Stimulated activated CD4-positive, alpha-beta T cell treated with anti-CD3 and anti-CD28 coated beads, TNF-alpha, amount 100 ng/mL, for 48 hours (primary cell): ENCODE measurements around the gene IGLL1.
A peak's percentile ranks its signal among the peaks of the same experiment; 100 is the strongest.
"Not testable (repeated sequence)": the region's sequence is repeated elsewhere in the genome, so short reads cannot be mapped to it uniquely, and the experiment has no call there.

Source experiments
- DNase-seq, 3 donors: peaks; one replicate each; pipeline ENCODE4 v3.0.0-alpha.2; 2020; ENCODE audit warnings: low read depth in 3 of 3

Gene IGLL1

DNA sequence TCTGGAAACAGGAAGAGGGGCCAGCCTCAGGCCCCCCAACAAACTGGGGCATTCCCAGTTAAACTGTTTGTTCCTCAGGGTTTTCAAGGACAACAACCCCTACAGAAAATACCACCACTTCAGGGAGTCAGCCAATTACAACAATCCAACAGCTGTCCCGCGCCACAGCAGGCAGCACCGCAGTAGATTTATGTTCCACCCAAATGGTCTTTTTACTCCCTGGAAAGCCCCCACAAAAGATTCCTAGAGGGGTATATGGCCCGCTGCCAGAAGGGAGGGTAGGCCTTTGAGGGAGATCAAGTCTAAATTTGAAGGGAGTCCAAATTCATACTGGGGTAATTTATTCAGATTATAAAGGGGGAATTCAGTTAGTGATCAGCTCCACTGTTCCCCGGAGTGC lies 39.3 kb downstream of the IGLL1 start:
- not testable (repeated sequence) for DNase-seq

DNA sequence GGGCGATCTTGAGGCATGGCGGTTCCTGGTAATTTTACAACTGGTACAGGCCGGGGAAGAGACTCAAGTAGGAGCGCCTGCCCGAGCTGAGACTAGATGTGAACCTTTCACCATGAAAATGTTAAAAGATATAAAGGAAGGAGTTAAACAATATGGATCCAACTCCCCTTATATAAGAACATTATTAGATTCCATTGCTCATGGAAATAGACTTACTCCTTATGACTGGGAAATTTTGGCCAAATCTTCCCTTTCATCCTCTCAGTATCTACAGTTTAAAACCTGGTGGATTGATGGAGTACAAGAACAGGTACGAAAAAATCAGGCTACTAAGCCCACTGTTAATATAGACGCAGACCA lies 40.3 kb downstream of the IGLL1 start:
- DNase-seq = not testable (repeated sequence)

DNA sequence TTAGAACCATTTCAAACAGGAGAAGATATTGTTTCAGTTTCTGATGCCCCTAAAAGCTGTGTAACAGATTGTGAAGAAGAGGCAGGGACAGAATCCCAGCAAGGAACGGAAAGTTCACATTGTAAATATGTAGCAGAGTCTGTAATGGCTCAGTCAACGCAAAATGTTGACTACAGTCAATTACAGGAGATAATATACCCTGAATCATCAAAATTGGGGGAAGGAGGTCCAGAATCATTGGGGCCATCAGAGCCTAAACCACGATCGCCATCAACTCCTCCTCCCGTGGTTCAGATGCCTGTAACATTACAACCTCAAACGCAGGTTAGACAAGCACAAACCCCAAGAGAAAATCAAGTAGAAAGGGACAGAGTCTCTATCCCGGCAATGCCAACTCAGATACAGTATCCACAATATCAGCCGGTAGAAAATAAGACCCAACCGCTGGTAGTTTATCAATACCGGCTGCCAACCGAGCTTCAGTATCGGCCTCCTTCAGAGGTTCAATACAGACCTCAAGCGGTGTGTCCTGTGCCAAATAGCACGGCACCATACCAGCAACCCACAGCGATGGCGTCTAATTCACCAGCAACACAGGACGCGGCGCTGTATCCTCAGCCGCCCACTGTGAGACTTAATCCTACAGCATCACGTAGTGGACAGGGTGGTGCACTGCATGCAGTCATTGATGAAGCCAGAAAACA lies 40.8 kb downstream of the IGLL1 start:
- peak; percentile 47 to 67 (median 56) for DNase-seq

DNA sequence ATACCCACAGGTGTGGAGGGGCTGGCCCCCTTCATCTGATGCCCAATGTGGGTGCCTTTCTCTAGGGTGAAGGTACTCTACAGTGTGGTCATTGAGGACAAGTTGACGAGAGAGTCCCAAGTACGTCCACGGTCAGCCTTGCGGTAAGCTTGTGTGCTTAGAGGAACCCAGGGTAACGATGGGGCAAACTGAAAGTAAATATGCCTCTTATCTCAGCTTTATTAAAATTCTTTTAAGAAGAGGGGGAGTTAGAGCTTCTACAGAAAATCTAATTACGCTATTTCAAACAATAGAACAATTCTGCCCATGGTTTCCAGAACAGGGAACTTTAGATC lies 41.4 kb downstream of the IGLL1 start:
- not testable (repeated sequence) for DNase-seq

DNA sequence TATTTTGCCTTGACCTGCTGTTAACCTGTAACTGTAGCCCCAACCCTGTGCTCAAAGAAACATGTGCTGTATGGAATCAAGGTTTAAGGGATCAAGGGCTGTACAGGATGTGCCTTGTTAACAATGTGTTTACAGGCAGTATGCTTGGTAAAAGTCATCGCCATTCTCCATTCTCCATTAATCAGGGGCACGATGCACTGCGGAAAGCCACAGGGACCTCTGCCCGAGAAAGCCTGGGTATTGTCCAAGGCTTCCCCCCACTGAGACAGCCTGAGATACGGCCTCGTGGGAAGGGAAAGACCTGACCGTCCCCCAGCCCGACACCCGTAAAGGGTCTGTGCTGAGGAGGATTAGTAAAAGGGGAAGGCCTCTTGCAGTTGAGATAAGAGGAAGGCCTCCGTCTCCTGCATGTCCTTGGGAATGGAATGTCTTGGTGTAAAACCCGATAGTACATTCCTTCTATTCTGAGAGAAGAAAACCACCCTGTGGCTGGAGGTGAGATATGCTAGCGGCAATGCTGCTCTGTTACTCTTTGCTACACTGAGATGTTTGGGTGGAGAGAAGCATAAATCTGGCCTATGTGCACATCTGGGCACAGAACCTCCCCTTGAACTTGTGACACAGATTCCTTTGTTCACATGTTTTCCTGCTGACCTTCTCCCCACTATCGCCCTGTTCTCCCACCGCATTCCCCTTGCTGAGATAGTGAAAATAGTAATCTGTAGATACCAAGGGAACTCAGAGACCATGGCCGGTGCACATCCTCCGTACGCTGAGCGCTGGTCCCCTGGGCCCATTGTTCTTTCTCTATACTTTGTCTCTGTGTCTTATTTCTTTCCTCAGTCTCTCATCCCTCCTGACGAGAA lies 42.0 kb downstream of the IGLL1 start:
- not testable (repeated sequence) for DNase-seq

DNA sequence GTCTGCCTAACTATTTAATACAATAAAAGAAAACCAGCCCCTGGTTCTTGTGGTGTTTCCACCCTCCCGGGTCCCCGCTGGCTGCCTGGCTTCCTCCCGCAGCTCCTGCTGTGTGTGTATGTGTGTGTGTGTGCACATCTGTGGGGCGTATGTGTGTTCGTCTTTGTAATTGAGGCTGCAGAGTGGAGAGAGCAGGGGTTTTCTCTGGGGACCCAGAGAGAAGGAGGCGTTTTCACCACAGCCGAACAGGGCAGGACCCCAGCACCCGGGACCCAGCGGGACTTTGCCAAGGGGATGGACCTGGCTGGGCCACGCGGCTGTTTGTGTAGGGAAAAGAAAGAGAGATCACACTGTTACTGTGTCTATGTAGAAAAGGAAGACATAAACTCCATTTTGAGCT lies 42.7 kb downstream of the IGLL1 start:
- DNase-seq = no peak

DNA sequence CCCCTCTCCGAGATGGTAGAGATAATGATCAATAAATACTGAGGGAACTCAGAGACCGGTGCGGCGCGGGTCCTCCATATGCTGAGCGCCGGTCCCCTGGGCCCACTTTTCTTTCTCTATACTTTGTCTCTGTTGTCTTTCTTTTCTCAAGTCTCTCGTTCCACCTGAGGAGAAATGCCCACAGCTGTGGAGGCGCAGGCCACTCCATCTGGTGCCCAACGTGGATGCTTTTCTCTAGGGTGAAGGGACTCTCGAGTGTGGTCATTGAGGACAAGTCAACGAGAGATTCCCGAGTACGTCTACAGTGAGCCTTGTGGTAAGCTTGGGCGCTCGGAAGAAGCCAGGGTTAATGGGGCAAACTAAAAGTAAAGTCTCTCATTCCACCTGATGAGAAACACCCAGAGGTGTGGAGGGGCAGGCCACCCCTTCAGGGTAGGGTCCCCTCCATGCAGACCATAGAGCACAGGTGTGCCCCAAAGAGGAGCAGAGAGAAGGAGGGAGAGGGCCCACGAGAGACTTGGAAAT lies 43.2 kb downstream of the IGLL1 start:
- no peak for DNase-seq

DNA sequence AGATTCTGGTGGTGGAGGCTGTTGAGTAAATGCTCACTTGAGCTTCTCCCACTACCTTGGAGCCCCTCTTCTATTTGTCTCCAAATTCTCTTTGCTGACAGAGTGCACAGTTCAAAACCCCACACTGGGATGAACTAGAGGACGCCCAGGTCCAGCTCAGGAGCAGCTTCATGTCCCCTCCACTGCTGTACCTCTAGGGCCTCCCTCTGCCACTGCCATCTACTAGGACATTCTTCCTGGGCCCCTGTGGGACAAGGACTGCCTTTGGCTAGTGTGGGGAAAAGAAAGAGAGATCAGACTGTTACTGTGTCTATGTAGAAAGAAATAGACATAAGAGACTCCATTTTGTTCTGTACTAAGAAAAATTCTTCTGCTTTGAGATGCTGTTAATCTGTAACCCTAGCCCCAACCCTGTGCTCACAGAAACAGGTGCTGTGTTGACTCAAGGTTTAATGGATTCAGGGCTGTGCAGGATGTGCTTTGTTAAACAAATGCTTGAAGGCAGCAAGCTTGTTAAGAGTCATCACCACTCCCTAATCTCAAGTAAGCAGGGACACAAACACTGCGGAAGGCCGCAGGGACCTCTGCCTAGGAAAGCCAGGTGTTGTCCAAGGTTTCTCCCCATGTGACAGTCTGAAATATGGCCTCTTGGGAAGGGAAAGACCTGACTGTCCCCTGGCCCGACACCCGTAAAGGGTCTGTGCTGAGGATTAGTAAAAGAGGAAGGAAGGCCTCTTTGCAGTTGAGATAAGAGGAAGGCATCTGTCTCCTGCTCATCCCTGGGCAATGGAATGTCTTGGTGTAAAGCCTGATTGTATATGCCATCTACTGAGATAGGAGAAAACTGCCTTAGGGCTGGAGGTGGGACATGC lies 44.1 kb downstream of the IGLL1 start:
- DNase-seq = not testable (repeated sequence)

DNA sequence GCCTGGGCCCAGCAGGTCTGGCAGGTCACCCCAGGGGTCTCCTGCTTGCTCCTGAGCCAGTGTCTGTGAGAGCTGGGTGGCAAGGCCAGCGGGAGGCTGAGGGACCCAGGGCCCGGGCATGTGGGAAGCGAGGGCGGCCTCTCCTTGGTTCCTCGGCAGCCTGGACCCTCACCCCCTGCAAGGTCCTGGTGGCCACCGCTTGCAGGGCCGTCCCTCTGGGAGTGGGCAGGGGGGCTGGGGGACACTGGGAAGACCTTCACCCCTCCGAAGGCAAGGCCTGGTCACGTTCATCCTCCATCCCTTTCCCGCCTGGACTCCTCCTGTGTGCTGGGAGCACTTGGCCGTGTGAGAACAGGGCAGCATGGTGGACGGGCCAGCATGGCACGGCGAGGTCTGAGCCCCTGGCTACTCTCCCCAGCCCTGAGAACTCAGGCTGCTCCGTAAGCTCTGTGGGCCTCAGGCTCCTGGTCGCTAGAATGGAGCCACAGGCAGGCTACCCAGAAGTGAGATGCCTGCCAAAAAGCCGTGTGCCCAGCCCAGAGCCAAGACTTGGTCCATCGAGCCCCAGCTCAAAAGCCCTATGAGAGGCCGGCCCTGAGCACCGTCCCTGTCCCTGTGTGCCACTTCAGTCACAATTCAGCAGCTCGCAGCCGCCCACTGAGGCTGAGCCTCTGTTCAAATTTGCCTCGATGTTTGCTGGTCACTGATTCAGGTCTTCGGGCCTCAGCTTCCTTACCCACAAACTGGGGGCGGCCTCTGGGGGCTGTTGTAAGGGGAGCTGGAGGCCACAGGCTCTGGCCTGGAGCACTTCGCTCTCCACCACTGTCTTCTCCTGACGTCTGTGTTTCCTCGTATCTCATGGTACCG lies 45.0 kb downstream of the IGLL1 start:
- no peak for DNase-seq

DNA sequence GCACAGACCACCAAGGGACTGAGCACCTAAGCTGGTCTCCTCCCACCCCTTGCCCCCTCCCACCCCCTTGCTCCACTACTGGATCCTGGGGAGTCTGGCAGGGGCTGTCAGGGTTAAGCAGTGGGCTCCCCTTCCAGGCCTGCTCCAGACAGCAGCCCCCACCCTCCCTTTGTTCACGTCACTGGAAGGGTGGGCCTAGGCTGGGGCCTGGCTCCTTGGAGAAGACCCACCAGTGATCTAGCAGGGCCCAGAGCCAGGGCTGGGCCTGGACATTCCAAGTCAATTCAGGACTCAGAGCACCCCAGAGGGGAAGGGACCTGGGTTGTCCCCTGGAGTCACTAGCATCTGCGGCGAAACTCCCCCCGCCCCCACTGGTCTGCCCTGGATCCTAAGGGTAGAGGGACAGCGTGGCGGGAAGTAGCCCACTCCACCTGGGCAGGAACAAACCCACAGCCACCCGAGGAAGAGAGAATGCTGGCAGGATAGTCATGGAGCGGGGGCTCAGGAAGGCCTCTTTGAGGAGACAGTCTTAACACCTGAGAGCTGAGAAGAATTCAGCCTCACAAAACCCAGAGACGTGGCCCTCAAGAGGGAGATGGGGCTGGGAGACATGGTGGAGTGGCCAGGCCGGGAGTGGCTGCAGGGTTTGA lies 45.8 kb downstream of the IGLL1 start:
- DNase-seq = no peak

DNA sequence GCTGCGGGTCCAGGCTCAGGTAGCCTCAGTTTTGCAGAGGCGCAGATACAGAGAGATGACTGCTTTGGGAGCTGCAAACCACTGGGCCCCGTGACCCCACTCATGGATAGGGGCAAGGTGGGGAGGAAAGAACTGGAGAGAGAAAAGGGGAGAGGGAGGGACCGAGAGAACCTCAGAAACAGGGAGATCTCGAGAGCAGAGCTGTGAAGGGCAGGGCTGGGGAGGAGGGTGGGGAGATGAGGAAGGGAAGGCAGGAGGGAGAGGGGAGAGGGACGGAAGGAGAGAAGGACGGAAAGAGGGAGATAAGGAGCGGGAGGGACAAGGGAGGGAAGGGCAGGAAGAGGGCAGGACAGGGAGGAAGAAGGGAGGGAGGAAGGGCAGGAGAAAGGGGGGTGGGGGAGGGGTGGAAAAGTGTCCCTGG lies 46.3 kb downstream of the IGLL1 start:
- no peak for DNase-seq

DNA sequence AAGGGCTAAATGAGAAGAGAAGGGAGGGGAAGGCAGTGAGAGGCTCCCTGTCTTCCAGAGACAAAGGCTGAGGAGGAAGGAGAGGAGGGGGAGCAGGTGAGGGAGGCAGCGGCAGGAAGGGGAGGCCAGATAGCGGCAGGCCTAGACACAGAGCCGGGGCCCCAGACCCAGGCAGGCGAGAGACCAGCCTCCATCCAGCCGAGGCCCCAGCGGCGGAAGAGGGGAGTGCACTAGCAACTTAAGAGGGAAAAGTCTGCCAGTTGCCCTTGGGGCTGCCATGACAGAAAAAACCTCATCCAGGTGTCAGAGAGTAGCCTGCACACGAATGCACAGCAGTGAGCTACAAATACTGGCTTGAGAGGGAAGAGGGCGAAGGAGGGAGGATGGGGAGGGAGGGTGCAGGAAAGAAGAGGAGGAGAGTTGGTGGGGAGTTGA lies 46.7 kb downstream of the IGLL1 start:
- peak in 2 of 3 donors; percentile 9 to 25 for DNase-seq

DNA sequence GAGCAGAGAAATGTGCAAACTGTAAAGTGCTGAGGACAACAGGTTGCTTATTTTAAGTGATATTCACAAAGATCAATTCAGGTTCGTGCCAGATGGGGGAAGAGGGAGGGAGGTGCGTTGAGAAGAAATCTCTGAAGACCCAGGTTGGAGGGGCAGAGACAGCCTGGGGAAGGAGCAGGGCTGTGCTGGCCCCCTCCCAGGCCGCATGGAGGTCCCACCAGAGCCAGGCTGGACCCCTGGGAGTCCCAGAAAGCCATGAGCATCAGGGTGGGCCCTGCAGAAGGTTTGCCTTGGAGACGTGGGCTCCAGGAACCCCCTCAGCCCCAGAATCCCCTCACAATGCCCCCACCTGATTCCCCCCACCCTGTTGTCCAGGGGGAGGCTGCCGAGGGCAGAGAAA lies 47.4 kb downstream of the IGLL1 start:
- DNase-seq = no peak

DNA sequence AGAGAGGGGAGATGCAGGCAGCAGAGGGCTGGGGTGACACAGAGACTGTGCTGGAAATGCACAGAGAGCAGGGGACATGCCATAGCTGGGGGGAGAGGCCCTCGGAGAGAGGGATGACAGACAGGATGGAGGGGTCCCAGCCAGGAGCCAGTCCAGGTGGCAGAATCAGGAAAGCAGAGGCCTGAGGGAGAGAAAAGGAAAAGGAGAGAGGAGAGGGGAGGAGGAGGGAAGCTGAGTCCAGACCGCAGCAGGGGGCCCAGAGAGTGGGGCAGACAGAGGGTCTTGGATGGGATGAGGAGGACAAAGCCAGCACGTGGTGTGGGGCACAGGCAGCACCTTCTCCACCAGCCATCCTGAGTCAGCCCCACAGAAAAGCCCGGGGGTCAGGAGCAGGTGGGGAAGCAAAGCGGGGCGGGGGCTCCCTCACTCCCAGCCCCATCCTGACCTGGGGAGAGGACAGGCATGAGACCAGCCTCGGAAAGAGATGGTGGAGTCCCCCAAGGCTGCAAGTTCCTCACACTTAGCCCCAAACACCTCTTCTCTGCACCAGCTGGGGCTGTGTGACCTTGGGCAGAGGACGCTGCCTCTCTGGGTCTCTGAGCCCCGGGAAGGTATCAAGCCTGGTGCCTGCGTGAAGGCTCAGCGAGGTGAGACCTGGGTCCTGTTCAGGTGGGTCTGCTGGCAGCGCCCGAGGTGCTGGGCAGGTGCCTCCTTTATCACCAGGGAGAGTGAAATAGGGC lies 48.0 kb downstream of the IGLL1 start:
- no peak for DNase-seq

DNA sequence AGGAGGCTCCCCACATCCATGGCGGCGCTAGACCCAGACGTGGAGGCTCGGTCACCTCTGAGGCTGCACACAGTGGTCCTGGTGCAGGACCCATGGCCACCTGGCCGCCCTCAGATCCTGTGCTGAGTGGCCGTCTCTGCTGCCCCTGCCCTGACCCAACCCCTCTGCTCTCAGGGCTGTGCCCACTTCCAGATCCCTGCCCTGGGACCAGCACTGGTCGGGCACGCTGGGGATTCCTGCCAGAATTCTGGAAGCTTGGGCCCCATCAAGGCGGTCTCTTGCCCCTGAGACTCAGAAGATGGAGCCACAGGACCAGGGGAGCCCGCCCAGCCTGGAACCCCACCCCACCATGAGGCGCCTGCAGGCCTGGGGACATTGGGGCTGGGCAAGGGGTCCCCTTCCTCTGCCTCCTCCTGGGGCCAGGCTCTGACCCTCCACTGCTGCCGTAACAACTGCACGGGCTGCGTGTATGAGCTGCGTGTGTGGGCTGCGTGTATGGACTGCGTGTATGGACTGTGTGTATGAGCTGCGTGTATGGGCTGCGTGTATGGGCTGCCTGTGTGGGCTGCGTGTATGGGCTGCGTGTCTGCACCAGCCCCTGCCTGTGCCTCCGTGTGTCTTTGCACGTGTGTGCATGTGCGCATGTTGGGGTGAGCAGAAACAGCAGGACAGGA lies 48.7 kb downstream of the IGLL1 start:
- no peak for DNase-seq

DNA sequence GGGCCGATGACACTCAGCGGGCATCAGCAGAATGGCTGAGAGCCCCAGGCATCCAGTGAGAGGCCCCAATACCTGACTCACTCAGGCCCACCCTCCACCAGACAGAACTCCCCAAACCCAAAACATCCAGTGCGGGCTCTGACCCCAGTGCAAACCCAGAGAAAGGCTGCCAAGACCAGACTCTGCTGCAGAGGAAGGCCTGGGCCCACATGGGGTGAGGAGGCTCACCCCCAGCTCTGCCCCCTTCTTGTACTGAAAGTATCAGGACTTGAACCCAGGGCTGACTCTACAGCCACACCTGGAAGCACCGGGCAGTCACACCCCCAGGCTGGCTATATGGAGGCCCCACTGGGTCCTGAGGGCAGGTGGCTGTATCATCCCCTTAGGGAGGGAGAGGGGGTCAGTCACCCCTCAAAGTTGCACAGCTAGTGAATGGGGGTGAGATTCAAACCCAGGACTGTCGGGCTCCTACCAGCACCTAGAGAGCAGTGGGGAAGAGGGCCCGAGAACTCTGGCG lies 49.3 kb downstream of the IGLL1 start:
- no peak for DNase-seq

DNA sequence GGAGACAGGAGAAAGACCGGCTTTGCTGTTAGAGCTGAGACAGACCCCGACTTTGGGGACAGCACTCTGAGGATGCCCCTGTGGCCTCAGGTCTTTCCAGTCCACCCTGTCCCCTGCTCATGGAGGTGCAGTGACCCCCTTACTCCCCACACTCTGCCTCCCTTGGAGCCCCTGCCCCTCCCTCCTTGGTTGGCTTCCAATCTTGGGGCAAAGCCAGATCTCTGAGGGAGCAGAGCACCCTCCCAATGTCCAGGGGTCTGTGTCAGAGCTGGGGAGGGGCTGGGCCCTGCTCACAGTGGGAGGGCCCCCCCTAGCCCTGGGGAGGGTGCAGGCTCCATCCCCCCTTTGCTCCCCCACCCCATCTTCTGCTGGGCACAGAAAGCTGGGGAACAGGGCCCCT lies 50.0 kb downstream of the IGLL1 start:
- no peak for DNase-seq

DNA sequence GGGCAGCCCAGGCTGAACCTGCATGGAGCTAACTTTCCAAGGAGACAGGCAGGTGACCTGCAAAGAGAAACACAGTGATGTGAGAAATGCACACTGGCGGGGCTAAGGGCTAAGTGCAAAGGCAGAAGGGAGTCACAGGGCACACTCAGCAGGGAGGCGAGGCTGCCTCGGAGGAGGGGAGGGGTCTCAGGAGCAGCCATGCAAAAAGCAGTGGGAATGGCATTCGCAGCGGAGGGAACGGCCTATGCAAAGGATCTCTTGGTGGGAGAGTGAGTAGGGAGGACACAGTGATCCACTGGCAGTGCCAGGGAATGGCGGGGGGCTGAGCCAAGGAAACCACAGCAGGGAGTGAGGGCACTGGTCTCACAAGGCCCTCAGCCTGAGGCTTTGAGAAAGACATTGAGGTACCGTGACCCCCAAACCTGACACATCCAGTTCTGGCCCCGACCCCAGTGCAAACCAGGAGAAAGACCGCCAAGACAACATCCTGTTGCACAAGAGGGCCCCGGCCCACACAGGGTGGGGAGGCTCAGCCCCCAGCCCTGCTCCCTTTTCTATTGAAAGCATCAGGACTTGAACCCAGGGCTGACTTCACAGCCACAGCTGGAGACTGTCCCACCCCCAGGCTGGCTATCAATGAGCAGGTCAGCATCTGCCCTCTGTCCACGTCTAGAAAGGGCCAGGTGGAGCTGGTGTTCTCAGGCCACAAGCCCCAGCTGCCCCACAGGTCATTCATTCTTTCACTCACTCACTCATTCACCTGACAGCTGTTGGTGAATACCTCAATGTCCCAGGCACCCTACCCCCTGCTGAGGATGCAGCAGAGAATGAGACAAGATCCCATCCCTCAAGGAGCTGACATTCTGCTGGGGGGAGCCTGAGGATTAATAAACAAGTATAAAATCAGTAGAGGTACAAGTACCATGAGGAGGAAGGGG lies 50.7 kb downstream of the IGLL1 start:
- DNase-seq = no peak
